IMR-90 (cell line): ENCODE measurements around the gene ZDHHC14. TPM values are rescaled to one million over a fixed set of nuclear protein-coding genes. Genes with fewer than 3 reads are reported as not detected.

ENCODE experiments used
- ATAC-seq: fragments of 200-7000 bp; cut with Tn5 transposase; 2 replicates; pipeline ENCODE4 v1.9.1; 2020; ENCODE audit warnings: low read depth, mild to moderate bottlenecking, moderate library complexity
- BruUV-seq: library from RNA; stranded (reverse); fragments of 400-500 nt; replicated peaks from 2 replicates; lab custom pipeline; 2021; lab: Mats Ljungman, UMichigan
- CTCF ChIA-PET: fragments of 300-600 bp; formaldehyde crosslinking; extraction: SDS; loops from one replicate; lab custom pipeline; 2021; ENCODE audit warnings: antibody characterized with exemption; lab: Yijun Ruan, JAX
- POLR2A ChIA-PET: fragments of 300-600 bp; sonication (Branson Sonifier 250); formaldehyde crosslinking; loops from one replicate; lab custom pipeline; 2022; ENCODE audit warnings: antibody characterized with exemption; ENCODE audit not compliant: unreplicated experiment; lab: Charles Lee
- DNase-seq: peaks from one replicate; pipeline ENCODE4 v3.0.0; 2013
- H2AFZ ChIP-seq: replicated peaks from 2 replicates; pipeline ENCODE3; 2013; ENCODE audit warnings: low read length, mild to moderate bottlenecking; ENCODE audit not compliant: poor library complexity
- H2AK5ac ChIP-seq: 2 replicates; pipeline ENCODE4 v1.6.1; 2013; ENCODE audit warnings: low read depth, low read length, inconsistent platforms
- H2AK9ac ChIP-seq: replicated peaks from 2 replicates; pipeline ENCODE3; 2013; ENCODE audit warnings: mild to moderate bottlenecking, low read depth, low read length, moderate library complexity; ENCODE audit not compliant: poor library complexity
- H2BK120ac ChIP-seq: 2 replicates; pipeline ENCODE4 v1.6.1; 2013; ENCODE audit warnings: low read depth, low read length, inconsistent platforms
- H2BK15ac ChIP-seq: 3 replicates; pipeline ENCODE4 v1.6.1; 2013; ENCODE audit warnings: low read depth, low read length, inconsistent platforms
- H2BK20ac ChIP-seq: 2 replicates; pipeline ENCODE4 v1.6.1; 2013; ENCODE audit warnings: low read depth, mild to moderate bottlenecking, inconsistent platforms, low read length, moderate library complexity
- H2BK5ac ChIP-seq: 2 replicates; pipeline ENCODE4 v1.6.1; 2013; ENCODE audit warnings: mild to moderate bottlenecking, low read depth, low read length, inconsistent platforms; ENCODE audit not compliant: poor library complexity, severe bottlenecking
- H3K14ac ChIP-seq: replicated peaks from 2 replicates; pipeline ENCODE4 v1.6.1; 2013; ENCODE audit warnings: low read depth, low read length, inconsistent platforms
- H3K18ac ChIP-seq: 2 replicates; pipeline ENCODE4 v1.6.1; 2013; ENCODE audit warnings: low read depth, low read length, control low read depth
- H3K23ac ChIP-seq: 2 replicates; pipeline ENCODE4 v1.6.1; 2013; ENCODE audit warnings: low read depth, low read length, inconsistent platforms
- H3K27ac ChIP-seq: 2 replicates; pipeline ENCODE4 v1.5.1; 2013; ENCODE audit warnings: mild to moderate bottlenecking, control low read depth, low read length; ENCODE audit not compliant: insufficient read depth
- H3K27me3 ChIP-seq: 2 replicates; pipeline ENCODE4 v1.6.1; 2013; ENCODE audit warnings: low read length; ENCODE audit not compliant: control insufficient read depth, insufficient read depth
- H3K36me3 ChIP-seq: 2 replicates; pipeline ENCODE4 v1.6.1; 2013; ENCODE audit warnings: low read length, mixed read lengths; ENCODE audit not compliant: control insufficient read depth, insufficient read depth
- H3K4ac ChIP-seq: 2 replicates; pipeline ENCODE4 v1.6.1; 2013; ENCODE audit warnings: low read depth, low read length, inconsistent platforms
- H3K4me1 ChIP-seq: 2 replicates; pipeline ENCODE4 v1.6.1; 2013; ENCODE audit warnings: low read length, mixed read lengths; ENCODE audit not compliant: control insufficient read depth, insufficient read depth
- H3K4me2 ChIP-seq: 2 replicates; pipeline ENCODE4 v1.6.1; 2013; ENCODE audit warnings: low read depth, mild to moderate bottlenecking, control low read depth, low read length, moderate library complexity
- H3K4me3 ChIP-seq: 2 replicates; pipeline ENCODE4 v1.5.1; 2013; ENCODE audit warnings: low read depth, mild to moderate bottlenecking, control low read depth, low read length, moderate library complexity; ENCODE audit not compliant: insufficient read depth
- H3K56ac ChIP-seq: 2 replicates; pipeline ENCODE4 v1.6.1; 2013; ENCODE audit warnings: low read length, inconsistent platforms; ENCODE audit not compliant: insufficient read depth; ENCODE audit errors: extremely low read depth
- H3K79me1 ChIP-seq, 2 experiments: 2 replicates each; pipeline ENCODE4 v1.6.1; 2013; ENCODE audit warnings: low read length in 2 of 2, inconsistent platforms in 1 of 2, low read depth in 1 of 2
- H3K9ac ChIP-seq: 2 replicates; pipeline ENCODE4 v1.6.1; 2013; ENCODE audit warnings: low read depth, low read length, control low read depth
- H3K9me1 ChIP-seq: 2 replicates; pipeline ENCODE4 v1.6.1; 2013; ENCODE audit warnings: low read length, inconsistent platforms; ENCODE audit not compliant: insufficient read depth
- H3K9me3 ChIP-seq: 2 replicates; pipeline ENCODE4 v1.6.1; 2013; ENCODE audit warnings: low read length; ENCODE audit not compliant: control insufficient read depth, insufficient read depth
- H4K20me1 ChIP-seq: 2 replicates; pipeline ENCODE4 v1.6.1; 2013; ENCODE audit warnings: low read length, inconsistent platforms; ENCODE audit not compliant: insufficient read depth
- H4K5ac ChIP-seq: 2 replicates; pipeline ENCODE4 v1.6.1; 2013; ENCODE audit warnings: mild to moderate bottlenecking, low read depth, low read length, control low read depth
- H4K8ac ChIP-seq, 2 experiments: 2 replicates each; pipeline ENCODE4 v1.6.1; 2013; ENCODE audit warnings: low read depth in 2 of 2, low read length in 2 of 2, control low read depth in 1 of 2, inconsistent platforms in 1 of 2
- H4K91ac ChIP-seq: 2 replicates; pipeline ENCODE4 v1.6.1; 2013; ENCODE audit warnings: low read depth, low read length, inconsistent platforms; ENCODE audit not compliant: insufficient read depth
- BHLHE40 ChIP-seq: fragments of 150-350 bp; IDR thresholded peaks from 2 replicates; pipeline ENCODE4 v1.6.1; 2016; ENCODE audit warnings: mild to moderate bottlenecking, low read depth, low read length
- CEBPB ChIP-seq: IDR thresholded peaks from 2 replicates; pipeline ENCODE4 v1.6.1; 2012; ENCODE audit warnings: low read depth, low read length, improper control_type of control experiment
- CHD1 ChIP-seq: IDR thresholded peaks from 2 replicates; pipeline ENCODE4 v1.6.1; 2012; ENCODE audit warnings: low read depth, low read length, improper control_type of control experiment
- FOS ChIP-seq: fragments of 150-350 bp; IDR thresholded peaks from 2 replicates; pipeline ENCODE4 v1.6.1; 2016; ENCODE audit warnings: low read depth, low read length
- MAFK ChIP-seq: IDR thresholded peaks from 2 replicates; pipeline ENCODE4 v1.6.1; 2012; ENCODE audit warnings: low read depth, low read length, improper control_type of control experiment
- MAZ ChIP-seq: IDR thresholded peaks from 2 replicates; pipeline ENCODE4 v1.6.1; 2012; ENCODE audit warnings: low read depth, mild to moderate bottlenecking, low read length, improper control_type of control experiment, moderate library complexity, borderline replicate concordance
- MXI1 ChIP-seq: IDR thresholded peaks from 2 replicates; pipeline ENCODE4 v1.6.1; 2012; ENCODE audit warnings: low read depth, mild to moderate bottlenecking, low read length, moderate library complexity, borderline replicate concordance
- NFE2L2 ChIP-seq: fragments of 150-350 bp; IDR thresholded peaks from 2 replicates; pipeline ENCODE4 v1.6.1; 2016; ENCODE audit warnings: low read depth, mild to moderate bottlenecking, low read length
- POLR2A ChIP-seq: IDR thresholded peaks from 2 replicates; pipeline ENCODE4 v1.6.1; 2012; ENCODE audit warnings: mild to moderate bottlenecking, low read depth, low read length
- RAD21 ChIP-seq: IDR thresholded peaks from 2 replicates; pipeline ENCODE4 v1.6.1; 2012; ENCODE audit warnings: low read length, improper control_type of control experiment
- RCOR1 ChIP-seq: IDR thresholded peaks from 2 replicates; pipeline ENCODE4 v1.6.1; 2012; ENCODE audit warnings: mild to moderate bottlenecking, low read length, improper control_type of control experiment; ENCODE audit not compliant: insufficient replicate concordance
- RFX5 ChIP-seq: IDR thresholded peaks from 2 replicates; pipeline ENCODE4 v1.8.0; 2012; ENCODE audit warnings: low read depth, mild to moderate bottlenecking, low read length, moderate library complexity
- WGBS, 2 experiments: methylation state at CpG; one replicate each; pipeline versions ENCODE4 v1.1.5 to v1.1.7; 2013; ENCODE audit warnings: missing lambda C conversion rate in 2 of 2; ENCODE audit not compliant: insufficient read length in 1 of 2; ENCODE audit errors: extremely low coverage in 2 of 2; 5-methylcytosine and 5-hydroxymethylcytosine counted together
- dilution Hi-C: fragments of 300-500 bp; cut with HindIII; formaldehyde crosslinking; loops from one replicate; pipeline ENCODE4 v1.14.3; 2018; ENCODE audit warnings: low sequenced_read_pairs; ENCODE audit not compliant: unreplicated experiment
- in situ Hi-C: fragments of 300-500 bp; cut with MboI; formaldehyde crosslinking; loops from 3 replicates; pipeline ENCODE4 v1.14.3; 2019; ENCODE audit warnings: low sequenced_read_pairs, inconsistent platforms, mixed read lengths
- intact Hi-C: fragments of 100-400 bp; cut with micrococcal nuclease; formaldehyde crosslinking; loops from 2 replicates; pipeline ENCODE4 v1.10.0; 2022
- polyA plus RNA-seq, 3 experiments: library from polyadenylated mRNA; depleted of rRNA; stranded (reverse); fragments of >200 nt; gene quantifications; 2 replicates each; pipeline ENCODE4 v1.2.3, GENCODE V29; 2012; ENCODE audit warnings: low replicate concordance in 1 of 3
- total RNA-seq: library from RNA; depleted of rRNA; stranded (reverse); fragments of >200 nt; gene quantifications from 2 replicates; pipeline ENCODE4 v1.2.3, GENCODE V29; 2012
- TF ChIP-seq, protein P1 (sequence below): fragments of 150-350 bp; IDR thresholded peaks from 2 replicates; pipeline ENCODE4 v1.6.1; 2016; ENCODE audit warnings: low read depth, mild to moderate bottlenecking, low read length, moderate library complexity, borderline replicate concordance
- TF ChIP-seq, protein P2 (sequence below): conservative IDR thresholded peaks from 2 replicates; pipeline ENCODE4 v1.5.1; 2012; ENCODE audit warnings: mild to moderate bottlenecking, low read depth, low read length, improper control_type of control experiment
- TF ChIP-seq, protein P3 (sequence below): fragments of 150-350 bp; IDR thresholded peaks from 2 replicates; pipeline ENCODE4 v1.6.1; 2017; ENCODE audit warnings: mild to moderate bottlenecking, antibody characterized with exemption, low read length, low read depth

The ZDHHC14 gene
- total and polyA plus RNA-seq, 2 of the 4 experiments (the other 2 are of a cell fraction) = 0.90 to 2.0 TPM

- H3K27me3 ChIP-seq = no peaks in the 10 kb centered on the region
- in situ Hi-C loops = no loop called here
Observed at GRCh38 chr6:157603314-157603940, 222.4 kb downstream of the ZDHHC14 start.

More at GRCh38 chr6:157603314-157603940, 222.4 kb downstream of the ZDHHC14 start:
- H3K9me1 ChIP-seq = no peaks in the 10 kb centered on the region; the same call in 1 of the 2 replicates
- H3K14ac ChIP-seq = no peak overlapping the region
- H2AK9ac ChIP-seq = no peak overlapping the region
- no TSS peak for BruUV-seq
- no peaks in the 10 kb centered on the region for H3K36me3 ChIP-seq
- H4K5ac ChIP-seq = no peak overlapping the region
- no peaks in the 10 kb centered on the region for H4K20me1 ChIP-seq
- H3K18ac ChIP-seq = no peak overlapping the region
- DNase-seq (no peak), ATAC-seq (no peak)
- no peak overlapping the region for H2AFZ ChIP-seq
- no peak overlapping the region for H2AK5ac ChIP-seq
- ChIA-PET CTCF (no interaction called here), POLR2A (no interaction called here)
- no peaks in the 10 kb centered on the region for H3K79me1 ChIP-seq
- H2BK20ac ChIP-seq = no peak overlapping the region
- no peak overlapping the region for H4K91ac ChIP-seq
- H3K4me3 ChIP-seq = no peak overlapping the region
- H4K8ac ChIP-seq = no peak overlapping the region
- H2BK120ac ChIP-seq = no peak overlapping the region
- H3K9me3 ChIP-seq = no peaks in the 10 kb centered on the region
- H3K27ac ChIP-seq = no peak overlapping the region
- H3K23ac ChIP-seq = no peak overlapping the region
- WGBS, 2 experiments = 91% methylated on average over 8 of the region's 13 CpGs; no CpG with 5 or more reads in 1 of the 2 experiments
- no peak overlapping the region for H3K4me2 ChIP-seq
- H2BK5ac ChIP-seq = no peak overlapping the region
- no peak overlapping the region for H3K4ac ChIP-seq
- H3K56ac ChIP-seq = no peak overlapping the region
- H3K4me1 ChIP-seq = no peaks in the 10 kb centered on the region
- no peak for TF ChIP-seq MXI1
- TF ChIP-seq POLR2A = no peak
- TF ChIP-seq BHLHE40 = no peak
- TF ChIP-seq, protein P1, sequence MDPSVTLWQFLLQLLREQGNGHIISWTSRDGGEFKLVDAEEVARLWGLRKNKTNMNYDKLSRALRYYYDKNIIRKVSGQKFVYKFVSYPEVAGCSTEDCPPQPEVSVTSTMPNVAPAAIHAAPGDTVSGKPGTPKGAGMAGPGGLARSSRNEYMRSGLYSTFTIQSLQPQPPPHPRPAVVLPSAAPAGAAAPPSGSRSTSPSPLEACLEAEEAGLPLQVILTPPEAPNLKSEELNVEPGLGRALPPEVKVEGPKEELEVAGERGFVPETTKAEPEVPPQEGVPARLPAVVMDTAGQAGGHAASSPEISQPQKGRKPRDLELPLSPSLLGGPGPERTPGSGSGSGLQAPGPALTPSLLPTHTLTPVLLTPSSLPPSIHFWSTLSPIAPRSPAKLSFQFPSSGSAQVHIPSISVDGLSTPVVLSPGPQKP = no peak
- no peak for TF ChIP-seq RAD21
- TF ChIP-seq NFE2L2 = no peak
- TF ChIP-seq, protein P2, sequence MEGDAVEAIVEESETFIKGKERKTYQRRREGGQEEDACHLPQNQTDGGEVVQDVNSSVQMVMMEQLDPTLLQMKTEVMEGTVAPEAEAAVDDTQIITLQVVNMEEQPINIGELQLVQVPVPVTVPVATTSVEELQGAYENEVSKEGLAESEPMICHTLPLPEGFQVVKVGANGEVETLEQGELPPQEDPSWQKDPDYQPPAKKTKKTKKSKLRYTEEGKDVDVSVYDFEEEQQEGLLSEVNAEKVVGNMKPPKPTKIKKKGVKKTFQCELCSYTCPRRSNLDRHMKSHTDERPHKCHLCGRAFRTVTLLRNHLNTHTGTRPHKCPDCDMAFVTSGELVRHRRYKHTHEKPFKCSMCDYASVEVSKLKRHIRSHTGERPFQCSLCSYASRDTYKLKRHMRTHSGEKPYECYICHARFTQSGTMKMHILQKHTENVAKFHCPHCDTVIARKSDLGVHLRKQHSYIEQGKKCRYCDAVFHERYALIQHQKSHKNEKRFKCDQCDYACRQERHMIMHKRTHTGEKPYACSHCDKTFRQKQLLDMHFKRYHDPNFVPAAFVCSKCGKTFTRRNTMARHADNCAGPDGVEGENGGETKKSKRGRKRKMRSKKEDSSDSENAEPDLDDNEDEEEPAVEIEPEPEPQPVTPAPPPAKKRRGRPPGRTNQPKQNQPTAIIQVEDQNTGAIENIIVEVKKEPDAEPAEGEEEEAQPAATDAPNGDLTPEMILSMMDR = no peak
- no peak for TF ChIP-seq RCOR1
- TF ChIP-seq MAZ = no peak
- no peak for TF ChIP-seq CHD1
- TF ChIP-seq FOS = no peak
- TF ChIP-seq MAFK = no peak
- TF ChIP-seq CEBPB = no peak
- TF ChIP-seq RFX5 = no peak
- TF ChIP-seq, protein P3, sequence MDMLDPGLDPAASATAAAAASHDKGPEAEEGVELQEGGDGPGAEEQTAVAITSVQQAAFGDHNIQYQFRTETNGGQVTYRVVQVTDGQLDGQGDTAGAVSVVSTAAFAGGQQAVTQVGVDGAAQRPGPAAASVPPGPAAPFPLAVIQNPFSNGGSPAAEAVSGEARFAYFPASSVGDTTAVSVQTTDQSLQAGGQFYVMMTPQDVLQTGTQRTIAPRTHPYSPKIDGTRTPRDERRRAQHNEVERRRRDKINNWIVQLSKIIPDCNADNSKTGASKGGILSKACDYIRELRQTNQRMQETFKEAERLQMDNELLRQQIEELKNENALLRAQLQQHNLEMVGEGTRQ = no peak
- H2BK15ac ChIP-seq = no peak overlapping the region
- intact Hi-C loops (no loop called here), dilution Hi-C loops (no loop called here)
- no peak overlapping the region for H3K9ac ChIP-seq
